Stimulated activated CD8-positive, alpha-beta memory T cell treated with anti-CD3 and anti-CD28 coated beads, Interleukin-15, amount 100 ng/mL, for 24 hours (primary cell): ENCODE data around the gene CAMTA1.
"Not testable (repeated sequence)": the region's sequence is repeated elsewhere in the genome, so short reads cannot be mapped to it uniquely, and the experiment has no call there.

Experiments
- DNase-seq: peaks from one replicate; pipeline ENCODE4 v3.0.0-alpha.2; 2020; ENCODE audit warnings: low read depth

CAMTA1 gene

GRCh38 chr1:6785318-6785727, at the start of gene CAMTA1:
TSS of gene CAMTA1 (plus strand) at chr1:6785454. CDS start at chr1:6785531, 77 bp downstream.
- DNase-seq: no peak

- no peak for DNase-seq
These were observed 46.1 kb upstream of the CAMTA1 start for GRCh38 chr1:6738987-6739676.

- not testable (repeated sequence) for DNase-seq
These were observed 42.5 kb upstream of the CAMTA1 start for GRCh38 chr1:6742676-6743188.

- no peak for DNase-seq
These were observed 41.8 kb upstream of the CAMTA1 start for GRCh38 chr1:6743189-6744101.

- DNase-seq: no peak
These were observed 40.2 kb upstream of the CAMTA1 start for GRCh38 chr1:6745073-6745472.

GRCh38 chr1:6747674-6748073, 37.6 kb upstream of the CAMTA1 start:
- no peak for DNase-seq

- DNase-seq: no peak
These were observed 34.8 kb upstream of the CAMTA1 start for GRCh38 chr1:6750490-6750889.

GRCh38 chr1:6753320-6754140, 31.7 kb upstream of the CAMTA1 start:
- no peak for DNase-seq

GRCh38 chr1:6756457-6756856, 28.8 kb upstream of the CAMTA1 start:
- DNase-seq: no peak

- DNase-seq: no peak
These were observed 27.4 kb upstream of the CAMTA1 start for GRCh38 chr1:6757719-6758435.

- DNase-seq: no peak
These were observed 24.0 kb upstream of the CAMTA1 start for GRCh38 chr1:6761196-6761737.

- DNase-seq: no peak
These were observed 23.2 kb upstream of the CAMTA1 start for GRCh38 chr1:6762060-6762459.

GRCh38 chr1:6770751-6771440, 14.4 kb upstream of the CAMTA1 start:
- no peak for DNase-seq

GRCh38 chr1:6771441-6771769, 13.8 kb upstream of the CAMTA1 start:
- no peak for DNase-seq

- DNase-seq: no peak
These were observed 10.9 kb upstream of the CAMTA1 start for GRCh38 chr1:6774381-6774780.

- DNase-seq: no peak
These were observed 9.8 kb upstream of the CAMTA1 start for GRCh38 chr1:6775261-6776043.

GRCh38 chr1:6776389-6776788, 8.9 kb upstream of the CAMTA1 start:
- no peak for DNase-seq

- no peak for DNase-seq
These were observed 8.4 kb upstream of the CAMTA1 start for GRCh38 chr1:6776895-6777294.

- DNase-seq: no peak
These were observed 7.4 kb upstream of the CAMTA1 start for GRCh38 chr1:6777813-6778212.
